Upper lobe of left lung (tissue), 6 donors: ENCODE measurements around the gene ZMPSTE24. TPM values are rescaled to one million over a fixed set of nuclear protein-coding genes. Genes with fewer than 3 reads are reported as not detected.

Source experiments
- ATAC-seq, 2 donors: fragments of 200-7000 bp; cut with Tn5 transposase; one replicate each; pipeline ENCODE4 v1.9.1; 2022; ENCODE audit warnings: mild to moderate bottlenecking in 2 of 2, moderate library complexity in 2 of 2; ENCODE audit not compliant: low FRiP score in 2 of 2
- DNase-seq, 2 donors: peaks; one replicate each; pipeline ENCODE4 v3.0.0-alpha.2; 2019 to 2020
- H3K27ac ChIP-seq, 4 donors: fragments of 200-600 bp; sonication (generic); one replicate each; pipeline ENCODE4 v1.5.1; 2016 to 2019
- H3K27me3 ChIP-seq, 4 donors: fragments of 200-600 bp; sonication (generic); one replicate each; pipeline ENCODE4 v1.5.1; 2017 to 2019
- H3K36me3 ChIP-seq, 4 donors: fragments of 200-600 bp; sonication (generic); one replicate each; pipeline ENCODE4 v1.5.1; 2016 to 2019
- H3K4me1 ChIP-seq, 4 donors: fragments of 200-600 bp; sonication (generic); one replicate each; pipeline ENCODE4 v1.5.1; 2018 to 2019
- H3K4me3 ChIP-seq, 4 donors: fragments of 200-600 bp; sonication (generic); one replicate each; pipeline ENCODE4 v1.5.1; 2017 to 2019; ENCODE audit warnings: mild to moderate bottlenecking in 2 of 4, moderate library complexity in 1 of 4
- H3K9me3 ChIP-seq, 4 donors: fragments of 200-600 bp; sonication (generic); one replicate each; pipeline ENCODE4 v1.5.1; 2018 to 2019
- EP300 ChIP-seq, 4 donors: sonication (generic); formaldehyde crosslinking; IDR thresholded peaks; one replicate each; pipeline ENCODE4 v1.5.1; 2017; ENCODE audit warnings: antibody characterized with exemption in 4 of 4, control low read depth in 2 of 4
- POLR2A ChIP-seq, 4 donors: fragments of 450-650 bp; IDR thresholded peaks; one replicate each; pipeline ENCODE4 v1.5.1; 2016 to 2017; ENCODE audit warnings: antibody characterized with exemption in 4 of 4, mild to moderate bottlenecking in 2 of 4
- POLR2AphosphoS5 ChIP-seq, 2 donors: sonication (generic); formaldehyde crosslinking; IDR thresholded peaks; one replicate each; pipeline ENCODE4 v1.5.1; 2017; ENCODE audit warnings: antibody characterized with exemption in 2 of 2
- WGBS, 2 donors: methylation state at CpG; one replicate each; pipeline ENCODE4 v1.1.5; 2017 to 2018; 5-methylcytosine and 5-hydroxymethylcytosine counted together
- total RNA-seq, 6 donors: library from RNA; depleted of rRNA in 4 of 6; stranded (reverse); fragments of >200 nt in 4 of 6; gene quantifications; one replicate each; pipeline versions ENCODE4 v1.1.0 to v1.2.1, GENCODE V29; 2016 to 2021
- TF ChIP-seq, protein P1 (sequence below), 6 experiments: fragments of 450-650 bp in 4 of 6; fragments of 200-600 bp in 2 of 6; sonication (generic) in 2 of 6; IDR thresholded peaks; one replicate each; pipeline ENCODE4 v1.5.1; 2016 to 2019; ENCODE audit warnings: antibody characterized with exemption in 6 of 6
- donor health status: DM: no; HTN: no; CAD: no; lungs with moderate emphysema.
- donor health status: DM: no; HTN: yes; CAD: no; lungs with severe emphysema.

Gene ZMPSTE24
- total RNA-seq, 6 donors from 2014 or later, result 10.3 to 42.8 (median 34.1) TPM

DNA sequence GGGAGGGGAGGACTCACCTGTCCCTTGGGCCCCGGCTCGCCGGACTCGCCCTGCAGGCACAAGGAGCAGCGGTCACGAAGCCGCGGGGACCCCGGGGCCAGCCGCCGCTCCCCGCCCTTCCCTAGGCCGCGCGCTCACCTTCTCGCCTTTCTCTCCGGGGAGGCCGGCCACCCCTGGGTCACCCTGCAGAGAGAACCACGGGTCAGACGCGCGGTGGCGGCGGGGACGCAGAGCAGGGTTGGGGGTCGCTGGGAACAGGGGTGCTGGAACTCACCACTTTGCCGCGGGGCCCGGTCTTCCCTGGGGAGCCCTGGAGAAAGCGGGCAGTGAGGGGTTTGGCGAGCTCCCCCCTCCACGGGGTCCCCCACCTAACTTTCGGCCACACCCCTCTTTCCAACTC lies 45.8 kb downstream of the ZMPSTE24 start:
- no peak overlapping the region for H3K4me3 ChIP-seq
- H3K4me1 ChIP-seq, result no peaks in the 10 kb centered on the region
- H3K27me3 ChIP-seq, result no peaks in the 10 kb centered on the region
- H3K36me3 ChIP-seq, result no peaks in the 10 kb centered on the region
- DNase-seq (peak in 1 of 2 donors; percentile 79), ATAC-seq (no peak)
- WGBS, 2 donors, result 71 to 78% methylated on average over 12 to 31 of the region's 33 CpGs
- no peaks in the 10 kb centered on the region for H3K9me3 ChIP-seq
- no peak overlapping the region for H3K27ac ChIP-seq
- TF ChIP-seq POLR2A (IDR thresholded peaks at IDR 0.05), result no peak

DNA sequence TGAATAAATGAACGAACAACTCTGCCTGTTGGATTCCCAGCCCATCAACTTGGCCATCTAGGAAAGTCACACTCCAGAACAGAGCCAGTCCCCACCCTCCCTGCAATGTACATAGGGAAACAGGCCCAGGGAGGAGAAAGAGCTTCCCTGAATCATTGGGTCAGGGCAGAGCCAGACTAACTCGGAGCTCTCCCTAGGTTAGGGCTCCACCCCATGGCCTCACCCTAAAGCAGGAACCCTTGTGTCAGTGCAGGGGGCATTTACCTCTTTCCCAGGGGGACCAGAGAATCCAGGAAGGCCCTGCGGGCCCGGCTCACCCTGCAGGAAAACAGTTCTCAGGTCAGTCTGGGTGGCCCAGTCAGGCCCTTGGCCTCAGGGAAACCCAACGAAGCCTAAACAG lies 47.4 kb downstream of the ZMPSTE24 start:
- H3K4me3 ChIP-seq, result no peak overlapping the region
- no peak overlapping the region for H3K27ac ChIP-seq
- H3K36me3 ChIP-seq, result no peaks in the 10 kb centered on the region
- no peaks in the 10 kb centered on the region for H3K4me1 ChIP-seq
- 84 to 92% methylated on average over 5 of the region's 5 CpGs for WGBS, 2 donors
- ATAC-seq, result no peak
- no peaks in the 10 kb centered on the region for H3K27me3 ChIP-seq
- TF ChIP-seq EP300 (IDR thresholded peaks at IDR 0.05), result no peak
- no peak for TF ChIP-seq POLR2AphosphoS5 (IDR thresholded peaks at IDR 0.05)
- TF ChIP-seq, protein P1, sequence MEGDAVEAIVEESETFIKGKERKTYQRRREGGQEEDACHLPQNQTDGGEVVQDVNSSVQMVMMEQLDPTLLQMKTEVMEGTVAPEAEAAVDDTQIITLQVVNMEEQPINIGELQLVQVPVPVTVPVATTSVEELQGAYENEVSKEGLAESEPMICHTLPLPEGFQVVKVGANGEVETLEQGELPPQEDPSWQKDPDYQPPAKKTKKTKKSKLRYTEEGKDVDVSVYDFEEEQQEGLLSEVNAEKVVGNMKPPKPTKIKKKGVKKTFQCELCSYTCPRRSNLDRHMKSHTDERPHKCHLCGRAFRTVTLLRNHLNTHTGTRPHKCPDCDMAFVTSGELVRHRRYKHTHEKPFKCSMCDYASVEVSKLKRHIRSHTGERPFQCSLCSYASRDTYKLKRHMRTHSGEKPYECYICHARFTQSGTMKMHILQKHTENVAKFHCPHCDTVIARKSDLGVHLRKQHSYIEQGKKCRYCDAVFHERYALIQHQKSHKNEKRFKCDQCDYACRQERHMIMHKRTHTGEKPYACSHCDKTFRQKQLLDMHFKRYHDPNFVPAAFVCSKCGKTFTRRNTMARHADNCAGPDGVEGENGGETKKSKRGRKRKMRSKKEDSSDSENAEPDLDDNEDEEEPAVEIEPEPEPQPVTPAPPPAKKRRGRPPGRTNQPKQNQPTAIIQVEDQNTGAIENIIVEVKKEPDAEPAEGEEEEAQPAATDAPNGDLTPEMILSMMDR (IDR thresholded peaks at IDR 0.05), result no peak
- no peak for TF ChIP-seq POLR2A (IDR thresholded peaks at IDR 0.05)
- H3K9me3 ChIP-seq, result no peaks in the 10 kb centered on the region
- DNase-seq, result no peak

DNA sequence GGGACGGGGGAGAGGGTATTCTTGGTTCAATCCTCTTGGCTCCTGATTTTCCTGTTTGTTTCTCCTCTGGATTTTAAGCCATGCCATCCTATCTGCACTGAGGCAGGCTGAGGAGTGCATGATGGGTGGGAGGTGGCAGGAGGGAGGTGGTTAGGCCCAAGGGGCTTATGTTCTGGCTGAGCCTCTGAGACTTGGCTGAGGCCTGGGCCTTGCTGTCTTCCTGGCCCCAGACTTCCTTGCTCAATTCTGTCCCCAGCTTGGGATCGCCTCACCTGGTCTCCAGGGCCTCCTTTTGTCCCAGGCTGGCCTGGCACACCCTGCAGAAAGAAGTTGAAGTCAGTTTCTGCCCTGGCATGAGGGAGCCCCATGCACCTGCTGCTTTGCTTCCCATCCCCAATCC lies 47.8 kb downstream of the ZMPSTE24 start:
- no peak overlapping the region for H3K4me3 ChIP-seq
- TF ChIP-seq, protein P1 (IDR thresholded peaks at IDR 0.05), result no peak
- TF ChIP-seq POLR2AphosphoS5 (IDR thresholded peaks at IDR 0.05) (no peak), POLR2A (IDR thresholded peaks at IDR 0.05) (no peak), EP300 (IDR thresholded peaks at IDR 0.05) (no peak)
- no peaks in the 10 kb centered on the region for H3K9me3 ChIP-seq
- no peak overlapping the region for H3K27ac ChIP-seq
- no peak for DNase-seq
- WGBS, 2 donors, result 84 to 88% methylated on average over 2 of the region's 2 CpGs
- no peak for ATAC-seq
- no peaks in the 10 kb centered on the region for H3K36me3 ChIP-seq
- no peaks in the 10 kb centered on the region for H3K4me1 ChIP-seq
- H3K27me3 ChIP-seq, result no peaks in the 10 kb centered on the region

DNA sequence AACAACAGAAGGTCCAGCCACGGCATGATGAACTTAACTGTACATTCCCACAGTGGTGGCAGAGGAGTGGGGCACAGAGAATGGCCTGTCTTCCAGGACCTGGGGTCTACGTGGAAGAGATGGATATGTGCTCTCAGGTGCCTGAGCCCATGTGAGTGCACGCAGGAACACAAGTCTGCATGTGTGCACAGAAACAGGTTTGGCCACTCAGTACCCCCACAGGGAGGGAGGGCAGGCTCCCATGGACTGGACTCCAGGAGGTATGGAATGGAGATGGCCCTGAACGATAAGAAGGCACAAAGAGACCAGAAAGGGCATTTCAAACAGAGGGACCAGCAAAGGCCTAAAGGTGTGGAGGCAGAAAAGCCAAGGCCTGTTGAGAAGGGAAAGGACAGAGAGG lies 48.3 kb downstream of the ZMPSTE24 start:
- H3K27ac ChIP-seq, result no peak overlapping the region
- DNase-seq (no peak), ATAC-seq (no peak)
- no peaks in the 10 kb centered on the region for H3K4me1 ChIP-seq
- no peaks in the 10 kb centered on the region for H3K36me3 ChIP-seq
- WGBS, 2 donors, result 72 to 85% methylated on average over 3 to 4 of the region's 4 CpGs
- no peaks in the 10 kb centered on the region for H3K9me3 ChIP-seq
- H3K4me3 ChIP-seq, result no peak overlapping the region
- no peak for TF ChIP-seq POLR2AphosphoS5 (IDR thresholded peaks at IDR 0.05)
- TF ChIP-seq EP300 (IDR thresholded peaks at IDR 0.05), result no peak
- TF ChIP-seq POLR2A (IDR thresholded peaks at IDR 0.05), result no peak
- H3K27me3 ChIP-seq, result no peaks in the 10 kb centered on the region

DNA sequence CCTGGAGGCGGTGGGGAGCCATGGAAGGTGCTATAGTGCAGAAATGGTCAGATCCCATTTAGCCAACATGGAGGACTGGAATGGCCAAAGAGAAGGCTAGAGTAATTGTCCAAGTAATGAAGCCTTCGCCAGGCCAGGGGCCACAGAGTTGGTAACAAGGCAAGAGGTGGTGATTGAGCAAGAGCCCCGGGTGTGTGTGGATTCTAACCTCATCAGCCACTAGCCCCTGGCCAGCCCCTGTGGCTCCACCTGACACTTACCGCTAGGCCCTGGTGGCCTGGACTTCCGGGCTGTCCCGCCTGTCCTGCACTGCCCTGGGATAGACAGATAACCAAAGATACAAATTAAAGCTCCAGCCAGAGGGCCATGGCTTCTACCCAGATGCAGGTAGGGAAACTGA lies 49.1 kb downstream of the ZMPSTE24 start:
- peaks cover 0 to 2% (median 0%) of the 10 kb centered on the region in 4 donors for H3K4me1 ChIP-seq
- DNase-seq, result no peak
- H3K27me3 ChIP-seq, result no peaks in the 10 kb centered on the region
- no peak overlapping the region for H3K4me3 ChIP-seq
- ATAC-seq, result no peak
- no peak overlapping the region for H3K27ac ChIP-seq
- H3K9me3 ChIP-seq, result no peaks in the 10 kb centered on the region
- WGBS, 2 donors, result 85 to 93% methylated on average over 6 of the region's 6 CpGs
- TF ChIP-seq, protein P1 (IDR thresholded peaks at IDR 0.05), result no peak
- TF ChIP-seq POLR2AphosphoS5 (IDR thresholded peaks at IDR 0.05), result no peak
- no peak for TF ChIP-seq POLR2A (IDR thresholded peaks at IDR 0.05)
- no peak for TF ChIP-seq EP300 (IDR thresholded peaks at IDR 0.05)
- H3K36me3 ChIP-seq, result no peaks in the 10 kb centered on the region

DNA sequence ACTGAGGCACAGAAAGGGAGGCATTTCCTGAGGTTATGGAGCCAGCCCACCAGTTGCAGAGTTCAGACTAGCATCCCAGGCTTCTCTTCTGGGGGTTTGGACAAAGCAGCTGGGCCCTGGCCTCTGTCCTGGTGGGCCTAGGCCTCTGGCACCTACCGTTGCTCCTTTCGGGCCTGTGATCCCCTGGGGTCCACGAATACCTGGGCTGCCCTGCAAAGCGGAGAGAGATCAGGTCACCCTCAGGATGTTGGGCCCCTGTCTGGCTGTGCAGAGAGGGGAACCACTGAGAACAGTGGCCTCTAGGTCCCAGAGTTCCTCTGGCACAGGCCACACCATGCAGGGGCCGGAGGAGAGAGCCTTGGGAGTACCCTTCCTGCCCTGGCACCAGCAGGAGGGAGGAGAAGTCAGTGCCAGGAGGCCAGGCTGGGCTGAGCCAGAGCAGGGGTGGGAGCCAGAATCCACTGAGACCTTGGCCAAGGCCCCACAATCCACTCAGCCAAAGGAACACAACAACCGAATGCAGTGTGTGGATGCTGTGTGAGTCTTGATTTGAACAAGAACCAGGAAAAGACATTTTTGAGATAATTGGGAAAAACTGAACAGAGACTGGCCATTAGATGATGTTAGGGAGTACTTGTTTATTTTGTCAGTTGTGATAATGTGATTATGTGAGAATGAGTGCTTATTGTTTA lies 50.1 kb downstream of the ZMPSTE24 start:
- 60 to 88% methylated on average over 2 to 5 of the region's 6 CpGs for WGBS, 2 donors
- DNase-seq (no peak), ATAC-seq (no peak)
- H3K27ac ChIP-seq, result no peak overlapping the region
- no peaks in the 10 kb centered on the region for H3K36me3 ChIP-seq
- no peaks in the 10 kb centered on the region for H3K27me3 ChIP-seq
- H3K4me1 ChIP-seq, result peaks cover 0 to 9% (median 0%) of the 10 kb centered on the region in 4 donors
- TF ChIP-seq EP300 (IDR thresholded peaks at IDR 0.05), result no peak
- TF ChIP-seq POLR2AphosphoS5 (IDR thresholded peaks at IDR 0.05), result no peak
- TF ChIP-seq POLR2A (IDR thresholded peaks at IDR 0.05), result no peak
- TF ChIP-seq, protein P1 (IDR thresholded peaks at IDR 0.05), result no peak
- H3K4me3 ChIP-seq, result no peak overlapping the region
- no peaks in the 10 kb centered on the region for H3K9me3 ChIP-seq
